Sciatic nerve (tissue), 2 donors: Measurements from ENCODE around the gene HCK. TPM values are rescaled to one million over a fixed set of nuclear protein-coding genes. Genes with fewer than 3 reads are reported as not detected.
A peak's percentile ranks its signal among the peaks of the same experiment; 100 is the strongest.

Experiments
- ATAC-seq: fragments of 200-7000 bp; cut with Tn5 transposase; one replicate; pipeline ENCODE4 v1.9.1; 2020; ENCODE audit warnings: mild to moderate bottlenecking, moderate library complexity
- DNase-seq: peaks from one replicate; pipeline ENCODE4 v3.0.0-alpha.2; 2020; ENCODE audit warnings: low spot score
- intact Hi-C: fragments of 100-400 bp; cut with DNase I; formaldehyde crosslinking; loops from one replicate; pipeline ENCODE4 v1.14.2; 2022
- total RNA-seq: library from RNA; stranded (reverse); fragmentation: NEBNext Ultra II Directional; extraction: Animal tissue kit (Norgen Biotek cat#: 25700); gene quantifications from one replicate; pipeline ENCODE4 v1.2.1, GENCODE V29; 2021
- donor health status: DM: no; HTN: no; CAD: no.
- donor health status: DM: no; HTN: no; CAD: no.

HCK gene
- total RNA-seq, 1 donor from 2014 or later, result 24.0 TPM

DNA sequence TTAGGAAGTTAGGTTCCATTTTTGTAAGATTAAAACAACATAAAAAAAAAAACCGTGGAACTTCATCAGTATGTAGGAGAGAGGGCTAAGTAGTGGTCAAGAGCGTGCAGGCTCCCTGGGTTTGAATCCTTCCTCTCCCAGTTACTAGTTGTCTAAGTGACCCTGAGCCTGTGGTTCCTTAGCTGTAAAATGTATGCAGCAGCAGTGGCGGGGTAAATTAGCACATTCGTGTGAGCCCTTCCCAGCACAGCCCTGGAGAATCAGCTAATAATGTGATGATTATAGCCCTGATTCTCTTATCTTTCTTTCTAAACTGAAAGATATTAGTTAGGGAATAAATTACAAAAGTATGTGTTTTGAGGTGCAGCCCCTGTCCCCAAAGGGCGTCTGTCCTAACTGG, 90.0 kb downstream of the HCK start:
- DNase-seq (peak; percentile 15), ATAC-seq (no peak)
- intact Hi-C loops, result no loop called here

- ATAC-seq, result no peak
- DNase-seq, result peak; percentile 42
- intact Hi-C loops, result no loop called here
Measured at GRCh38 chr20:32142991-32143390, 90.9 kb downstream of the HCK start.

DNA sequence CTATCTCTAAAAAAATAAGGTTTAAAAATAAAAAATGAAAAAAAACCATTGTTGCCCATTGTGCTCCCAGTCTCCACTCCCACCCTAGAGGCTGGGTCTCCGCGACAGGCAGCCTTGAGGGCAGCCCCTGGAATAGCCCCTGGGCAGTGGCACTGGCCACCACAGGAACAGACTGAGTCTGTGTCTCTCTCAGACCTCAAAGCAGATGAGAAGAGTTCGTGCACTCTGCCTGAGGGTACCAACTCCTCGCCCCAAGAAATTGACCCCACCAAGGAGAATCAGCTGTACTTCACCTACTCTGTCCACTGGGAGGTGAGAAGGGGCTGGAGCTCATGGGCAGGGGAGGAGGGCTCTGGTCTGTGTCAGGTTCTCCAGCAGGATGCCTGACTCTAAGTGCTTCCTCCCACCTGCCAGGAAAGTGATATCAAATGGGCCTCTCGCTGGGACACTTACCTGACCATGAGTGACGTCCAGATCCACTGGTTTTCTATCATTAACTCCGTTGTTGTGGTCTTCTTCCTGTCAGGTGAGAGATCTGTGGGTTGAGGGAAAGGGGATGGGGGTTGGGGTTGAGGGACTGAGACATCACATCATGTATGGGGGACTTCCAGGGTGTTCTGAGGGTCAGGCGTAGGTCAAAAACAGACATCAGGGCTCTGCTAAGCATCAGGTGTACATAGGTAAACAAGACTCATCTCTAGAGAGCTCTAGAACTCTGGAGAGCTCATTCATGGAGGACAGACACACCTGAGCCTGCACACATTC, 93.0 kb downstream of the HCK start:
- intact Hi-C loops, result no loop called here
- DNase-seq, result peak; percentile 19
- ATAC-seq, result no peak

GRCh38 chr20:32149566-32150170, 97.6 kb downstream of the HCK start:
- DNase-seq, result no peak
- intact Hi-C loops, result no loop called here
- no peak for ATAC-seq

GRCh38 chr20:32150291-32150848, 98.3 kb downstream of the HCK start:
- ATAC-seq (no peak), DNase-seq (peak; percentile 38)
- intact Hi-C loops, result no loop called here

Other genes with a start within 250 kb of the HCK start
- gene MYLK2, start 232.9 kb upstream of the HCK start, total RNA-seq, result 0.27 TPM
- 25.0 TPM for gene FOXS1, start 206.6 kb upstream of the HCK start, total RNA-seq
- 49.5 TPM for gene DUSP15, start 181.7 kb upstream of the HCK start, total RNA-seq
- 7.1 TPM for gene TTLL9, start 181.6 kb upstream of the HCK start, total RNA-seq
- gene PDRG1, start 100.2 kb upstream of the HCK start, total RNA-seq, result 18.5 TPM
- not detected for gene XKR7, start 84.1 kb upstream of the HCK start, total RNA-seq
- 11.7 TPM for gene CCM2L, start 41.8 kb upstream of the HCK start, total RNA-seq
- 42.9 TPM for gene TM9SF4, start 57.5 kb downstream of the HCK start, total RNA-seq
- gene PLAGL2, start 155.5 kb downstream of the HCK start, total RNA-seq, result 7.9 TPM
- 27.8 TPM for gene POFUT1, start 155.6 kb downstream of the HCK start, total RNA-seq
- 30.9 TPM for gene KIF3B, start 225.4 kb downstream of the HCK start, total RNA-seq